Thyroid gland (tissue), 4 donors: ENCODE measurements around the gene PASK. TPM values are rescaled to one million over a fixed set of nuclear protein-coding genes. Genes with fewer than 3 reads are reported as not detected.

Source experiments
- DNase-seq, 2 donors: peaks; one replicate each; pipeline ENCODE4 v3.0.0-alpha.2; 2019
- H3K27ac ChIP-seq, 3 donors: fragments of 200-600 bp; sonication (generic); 1 replicate in 2 of 3; 2 replicates in 1 of 3; pipeline ENCODE4 v1.5.1; 2016 to 2019; ENCODE audit warnings: mild to moderate bottlenecking in 1 of 3, moderate library complexity in 1 of 3
- H3K27me3 ChIP-seq: fragments of 200-600 bp; sonication (generic); one replicate; pipeline ENCODE4 v1.5.1; 2019
- H3K36me3 ChIP-seq, 2 donors: fragments of 200-600 bp; sonication (generic); one replicate each; pipeline ENCODE4 v1.5.1; 2016 to 2019
- H3K4me1 ChIP-seq, 2 donors: fragments of 200-600 bp; sonication (generic); one replicate each; pipeline ENCODE4 v1.5.1; 2017 to 2019
- H3K4me3 ChIP-seq, 3 donors: fragments of 200-600 bp; sonication (generic); replicated peaks in 1 of 3; 1 replicate in 2 of 3; 2 replicates in 1 of 3; pipeline ENCODE4 v1.5.1; 2016; ENCODE audit warnings: mild to moderate bottlenecking in 1 of 3
- H3K9me3 ChIP-seq: fragments of 200-600 bp; sonication (generic); one replicate; pipeline ENCODE4 v1.5.1; 2017
- CTCF ChIP-seq, 6 experiments: fragments of 200-600 bp in 3 of 6; fragments of 450-650 bp in 3 of 6; sonication (generic) in 3 of 6; IDR thresholded peaks; one replicate each; pipeline ENCODE4 v1.5.1; 2016 to 2019; ENCODE audit warnings: antibody characterized with exemption in 6 of 6, mild to moderate bottlenecking in 2 of 6, inconsistent platforms in 1 of 6, moderate library complexity in 1 of 6
- POLR2A ChIP-seq, 2 donors: fragments of 450-650 bp; IDR thresholded peaks; one replicate each; pipeline ENCODE4 v1.6.1; 2017; ENCODE audit warnings: antibody characterized with exemption in 2 of 2, mild to moderate bottlenecking in 2 of 2, moderate library complexity in 1 of 2
- WGBS, 2 donors: methylation state at CpG; one replicate each; pipeline ENCODE4 v1.1.5; 2017; 5-methylcytosine and 5-hydroxymethylcytosine counted together
- intact Hi-C: fragments of 100-400 bp; cut with DNase I; formaldehyde crosslinking; loops from one replicate; pipeline ENCODE4 v1.15.1; 2023
- total RNA-seq, 4 donors: library from RNA; depleted of rRNA; stranded (reverse); fragments of >200 nt; gene quantifications; one replicate each; pipeline ENCODE4 v1.2.3, GENCODE V29; 2016

PASK gene
- total RNA-seq, 4 donors from 2014 or later, result 7.0 to 29.4 (median 20.8) TPM

- Histone ChIP-seq H3K9me3 (no peaks in the 10 kb centered on the region), H3K27me3 (no peaks in the 10 kb centered on the region), H3K27ac (no peak overlapping the region), H3K4me1 (peaks cover 0 to 4% of the 10 kb centered on the region in 2 donors), H3K4me3 (no peak overlapping the region), H3K36me3 (peaks cover 47 to 65% of the 10 kb centered on the region in 2 donors)
- TF ChIP-seq CTCF (IDR thresholded peaks at IDR 0.05), result no peak
- TF ChIP-seq POLR2A (IDR thresholded peaks at IDR 0.05), result no peak
- DNase-seq, result no peak
- 97 to 98% methylated on average over 15 of the region's 15 CpGs for WGBS, 2 donors
- intact Hi-C loops, result no loop called here
These were observed 19.1 kb upstream of the PASK start for GRCh38 chr2:241168366-241168765.

DNA sequence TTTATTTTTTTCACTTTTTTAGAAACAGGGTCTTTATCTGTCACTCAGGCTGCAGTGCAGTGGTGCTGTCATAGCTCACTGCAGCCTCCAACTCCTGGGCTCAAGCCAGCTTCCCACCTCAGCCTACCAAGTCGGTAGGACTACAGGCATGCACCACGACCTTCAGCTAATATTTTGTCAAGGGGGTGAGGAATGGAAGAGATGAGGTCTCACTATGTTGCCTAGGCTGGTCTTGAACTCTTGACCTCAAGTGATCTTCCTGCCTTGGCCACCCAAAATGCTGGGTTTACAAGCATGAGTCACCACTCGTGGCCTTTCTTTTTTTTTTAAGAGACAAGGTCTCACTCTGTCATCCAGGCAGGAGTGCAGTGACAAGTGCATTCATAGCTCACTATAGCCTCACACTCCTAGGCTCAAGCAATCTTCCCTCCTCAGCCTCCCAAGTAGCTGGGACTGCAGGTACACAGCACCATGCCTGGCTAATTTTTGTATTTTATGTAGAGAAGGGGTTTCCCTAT is 14.4 kb upstream of the PASK start:
- Histone ChIP-seq H3K4me3 (no peak overlapping the region), H3K27me3 (no peaks in the 10 kb centered on the region), H3K9me3 (no peaks in the 10 kb centered on the region), H3K4me1 (peaks cover 17 to 26% of the 10 kb centered on the region in 2 donors), H3K36me3 (peaks cover 30 to 45% of the 10 kb centered on the region in 2 donors), H3K27ac (no peak overlapping the region)
- WGBS, 2 donors, result 72 to 86% methylated on average over 3 of the region's 3 CpGs
- TF ChIP-seq POLR2A (IDR thresholded peaks at IDR 0.05), result no peak
- no peak for TF ChIP-seq CTCF (IDR thresholded peaks at IDR 0.05)
- peak in 1 of 2 donors; percentile 11 for DNase-seq
- intact Hi-C loops, result no loop called here

DNA sequence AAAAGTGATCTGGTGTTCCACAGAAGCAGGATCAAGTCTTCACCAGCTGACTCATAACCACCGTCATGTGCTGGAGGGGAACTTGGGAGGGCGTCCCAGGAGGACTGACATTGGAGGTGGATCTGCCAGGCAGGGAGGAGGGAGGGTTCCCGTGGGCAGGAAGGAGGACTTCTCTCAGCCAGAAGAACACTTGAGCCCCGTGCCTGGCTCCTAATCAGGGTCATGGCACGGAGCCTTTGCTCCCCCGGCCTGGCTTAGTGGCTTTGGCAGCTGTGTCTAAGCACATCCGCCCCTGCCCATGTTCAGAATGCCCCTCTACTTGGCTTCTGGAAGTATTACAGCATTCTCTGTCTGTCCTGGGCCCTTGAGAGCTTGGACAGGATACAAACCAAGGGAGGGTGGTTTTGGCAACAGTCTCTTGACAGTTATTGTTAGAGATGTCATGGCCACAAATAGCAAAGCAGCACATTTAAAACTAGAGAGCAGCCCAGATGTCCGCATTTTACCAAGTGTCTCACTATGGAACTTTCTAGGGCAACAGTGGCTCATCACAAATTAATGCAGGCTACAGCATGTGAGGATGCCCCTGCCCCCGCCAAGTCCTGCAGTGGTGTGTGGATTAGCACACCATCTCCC is 12.5 kb upstream of the PASK start:
- H3K27ac ChIP-seq, result peak overlapping the region; percentile 7 to 75 (median 28)
- H3K27me3 ChIP-seq, result no peaks in the 10 kb centered on the region
- 19 to 22% methylated on average over 8 to 9 of the region's 9 CpGs for WGBS, 2 donors
- no peak overlapping the region for H3K4me3 ChIP-seq
- intact Hi-C loops, result no loop called here
- DNase-seq, result peak; percentile 91 to 94
- no peak for TF ChIP-seq CTCF (IDR thresholded peaks at IDR 0.05)
- TF ChIP-seq POLR2A (IDR thresholded peaks at IDR 0.05), result peak in 1 of 2 donors; percentile 18
- peaks cover 17 to 26% of the 10 kb centered on the region in 2 donors for H3K4me1 ChIP-seq
- peaks cover 27 to 38% of the 10 kb centered on the region in 2 donors for H3K36me3 ChIP-seq
- no peaks in the 10 kb centered on the region for H3K9me3 ChIP-seq

DNA sequence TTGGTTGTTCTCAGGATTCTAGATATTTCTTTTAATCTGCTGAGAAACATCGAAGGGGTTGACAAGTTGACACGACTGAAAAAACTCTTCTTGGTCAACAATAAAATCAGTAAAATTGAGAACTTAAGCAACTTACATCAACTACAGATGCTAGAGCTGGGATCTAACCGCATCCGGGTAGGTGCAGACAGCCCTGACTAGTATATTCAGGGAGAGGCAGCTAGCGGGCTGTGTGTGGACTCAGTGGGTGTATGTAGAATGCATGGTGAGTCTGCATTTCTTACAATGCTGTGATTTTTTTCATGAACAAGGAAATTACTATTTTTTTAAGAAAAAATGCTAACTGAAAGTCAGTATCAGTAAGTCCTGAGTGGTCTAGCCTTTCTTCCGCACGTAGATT is 11.0 kb upstream of the PASK start:
- intact Hi-C loops, result no loop called here
- H3K36me3 ChIP-seq, result peaks cover 20 to 26% of the 10 kb centered on the region in 2 donors
- no peaks in the 10 kb centered on the region for H3K27me3 ChIP-seq
- peaks cover 17 to 26% of the 10 kb centered on the region in 2 donors for H3K4me1 ChIP-seq
- no peak for TF ChIP-seq CTCF (IDR thresholded peaks at IDR 0.05)
- TF ChIP-seq POLR2A (IDR thresholded peaks at IDR 0.05), result no peak
- no peak for DNase-seq
- H3K9me3 ChIP-seq, result no peaks in the 10 kb centered on the region
- H3K4me3 ChIP-seq, result no peak overlapping the region
- no peak overlapping the region for H3K27ac ChIP-seq
- WGBS, 2 donors, result 96 to 97% methylated on average over 7 of the region's 7 CpGs

DNA sequence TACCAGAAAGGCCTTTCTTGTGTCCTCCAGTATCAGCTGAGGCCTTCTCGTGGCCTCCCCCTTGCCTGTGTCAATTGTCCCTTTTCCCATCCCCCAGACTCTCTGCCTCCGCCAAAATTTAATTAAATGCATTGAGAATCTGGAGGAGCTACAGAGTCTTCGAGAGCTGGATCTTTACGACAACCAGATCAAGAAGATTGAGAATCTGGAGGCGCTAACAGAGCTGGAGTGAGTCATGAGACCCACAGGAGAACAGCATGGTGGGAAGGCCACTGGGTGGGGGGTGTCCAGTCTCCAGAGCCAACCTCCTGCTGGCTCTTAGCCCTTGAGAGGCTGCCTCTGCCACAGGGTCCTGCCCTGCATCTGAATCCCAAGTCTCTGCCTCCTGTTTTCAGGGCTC is 9.8 kb upstream of the PASK start:
- TF ChIP-seq CTCF (IDR thresholded peaks at IDR 0.05), result no peak
- no peak for TF ChIP-seq POLR2A (IDR thresholded peaks at IDR 0.05)
- H3K27me3 ChIP-seq, result no peaks in the 10 kb centered on the region
- DNase-seq, result no peak
- H3K36me3 ChIP-seq, result peaks cover 19 to 23% of the 10 kb centered on the region in 2 donors
- 96 to 97% methylated on average over 5 of the region's 5 CpGs for WGBS, 2 donors
- no peaks in the 10 kb centered on the region for H3K9me3 ChIP-seq
- intact Hi-C loops, result loop anchor here (10.0 kb wide), 1 partner anchor 164 kb away; the partner anchor contains the start of gene SNED1
- no peak overlapping the region for H3K4me3 ChIP-seq
- H3K4me1 ChIP-seq, result peaks cover 17 to 26% of the 10 kb centered on the region in 2 donors
- H3K27ac ChIP-seq, result no peak overlapping the region
